ENCODE measurements around the gene C13orf42.

GRCh38 chr13:51148952-51149573 lies 38.0 kb upstream of the C13orf42 start:
- TF ChIP-seq CTCF (IDR thresholded peaks at IDR 0.05), result no peak
- TF ChIP-seq POLR2A (IDR thresholded peaks at IDR 0.05), result no peak
